Spleen (tissue), 11 donors: ENCODE measurements around the gene SLC10A3. TPM values are rescaled to one million over a fixed set of nuclear protein-coding genes. Genes with fewer than 3 reads are reported as not detected.
A peak's percentile ranks its signal among the peaks of the same experiment; 100 is the strongest.

ENCODE experiments used
- DNase-seq: peaks from one replicate; pipeline ENCODE4 v3.0.0-alpha.2; 2020
- H3K27ac ChIP-seq, 8 donors: fragments of 200-600 bp; sonication (generic) in 7 of 8; 1 replicate in 4 of 8; 2 replicates in 4 of 8; pipeline versions ENCODE4 v1.5.0 to v1.8.0; 2016 to 2021; ENCODE audit warnings: inconsistent platforms in 4 of 8, mild to moderate bottlenecking in 4 of 8, moderate library complexity in 1 of 8
- H3K27me3 ChIP-seq, 7 donors: fragments of 200-600 bp; sonication (generic) in 6 of 7; replicated peaks in 1 of 7; 1 replicate in 4 of 7; 2 replicates in 3 of 7; pipeline versions ENCODE4 v1.5.0 to v1.8.0; 2016 to 2021; ENCODE audit warnings: inconsistent platforms in 3 of 7, mild to moderate bottlenecking in 1 of 7
- H3K36me3 ChIP-seq, 6 donors: fragments of 200-600 bp; sonication (generic) in 5 of 6; 1 replicate in 4 of 6; 2 replicates in 2 of 6; pipeline versions ENCODE4 v1.5.0 to v1.8.0; 2016 to 2021; ENCODE audit warnings: inconsistent platforms in 2 of 6
- H3K4me1 ChIP-seq, 6 donors: fragments of 200-600 bp; sonication (generic) in 5 of 6; 1 replicate in 3 of 6; 2 replicates in 3 of 6; pipeline versions ENCODE4 v1.5.0 to v1.8.0; 2016 to 2021; ENCODE audit warnings: inconsistent platforms in 3 of 6
- H3K4me3 ChIP-seq, 8 donors: fragments of 200-600 bp; sonication (generic) in 7 of 8; 1 replicate in 4 of 8; 2 replicates in 4 of 8; pipeline versions ENCODE4 v1.5.0 to v1.8.0; 2016 to 2021; ENCODE audit warnings: inconsistent platforms in 4 of 8, mild to moderate bottlenecking in 4 of 8, moderate library complexity in 2 of 8
- H3K9me3 ChIP-seq, 8 donors: fragments of 200-600 bp; sonication (generic) in 7 of 8; 1 replicate in 4 of 8; 2 replicates in 4 of 8; pipeline versions ENCODE4 v1.5.0 to v1.8.0; 2016 to 2021; ENCODE audit warnings: inconsistent platforms in 4 of 8
- POLR2A ChIP-seq, 3 donors: fragments of 450-650 bp; IDR thresholded peaks; one replicate each; pipeline ENCODE4 v1.5.1; 2017; ENCODE audit warnings: antibody characterized with exemption in 3 of 3, mild to moderate bottlenecking in 1 of 3
- POLR2AphosphoS5 ChIP-seq, 3 donors: sonication (generic); formaldehyde crosslinking; IDR thresholded peaks; one replicate each; pipeline ENCODE4 v1.5.1; 2017; ENCODE audit warnings: antibody characterized with exemption in 3 of 3
- WGBS, 5 donors: extraction: QIAGEN DNeasy Blood & Tissue Kit in 3 of 5; methylation state at CpG; one replicate each; pipeline versions ENCODE4 v1.1.5 to v1.1.7; 2013 to 2018; 5-methylcytosine and 5-hydroxymethylcytosine counted together
- intact Hi-C: fragments of 100-400 bp; cut with DNase I; formaldehyde crosslinking; loops from one replicate; pipeline ENCODE4 v1.15.0; 2023; ENCODE audit warnings: low total_unique reads
- polyA plus RNA-seq, 3 donors: library from polyadenylated mRNA; stranded (reverse); fragments of 200-250 nt; gene quantifications; one replicate each; pipeline ENCODE4 v1.2.1, GENCODE V29; 2013
- total RNA-seq, 7 donors: library from RNA; depleted of rRNA in 3 of 7; stranded (reverse); fragments of >200 nt in 3 of 7; fragmentation: NEBNext Ultra II Directional in 4 of 7; extraction: Animal tissue kit (Norgen Biotek cat#: 25700) in 4 of 7; gene quantifications; one replicate each; pipeline versions ENCODE4 v1.1.0 to v1.2.1, GENCODE V29; 2016 to 2021
- TF ChIP-seq, protein P1 (sequence below), 11 experiments: fragments of 200-600 bp in 7 of 11; fragments of 450-650 bp in 4 of 11; sonication (generic) in 4 of 11; IDR thresholded peaks in 8 of 11; conservative IDR thresholded peaks in 3 of 11; 1 replicate in 7 of 11; 2 replicates in 4 of 11; pipeline versions ENCODE4 v1.4.0 to v1.8.0; 2016 to 2021; ENCODE audit warnings: antibody characterized with exemption in 11 of 11, inconsistent platforms in 4 of 11, mild to moderate bottlenecking in 1 of 11
- donor health status: healthy with polysubstance abuse.
- donor health status: DM: no; HTN: no; CAD: no; lungs with moderate emphysema.
- donor health status: DM: no; HTN: no; CAD: no.
- donor health status: Bipolar disorder and iron deficiency.
- donor health status: healthy.
- donor health status: DM: no; HTN: no; CAD: no.
- donor health status: DM: yes; HTN: yes; CAD: no.

Gene SLC10A3
- total and polyA plus RNA-seq, 10 donors: 11.0 to 21.8 (median 16.8) TPM

DNA sequence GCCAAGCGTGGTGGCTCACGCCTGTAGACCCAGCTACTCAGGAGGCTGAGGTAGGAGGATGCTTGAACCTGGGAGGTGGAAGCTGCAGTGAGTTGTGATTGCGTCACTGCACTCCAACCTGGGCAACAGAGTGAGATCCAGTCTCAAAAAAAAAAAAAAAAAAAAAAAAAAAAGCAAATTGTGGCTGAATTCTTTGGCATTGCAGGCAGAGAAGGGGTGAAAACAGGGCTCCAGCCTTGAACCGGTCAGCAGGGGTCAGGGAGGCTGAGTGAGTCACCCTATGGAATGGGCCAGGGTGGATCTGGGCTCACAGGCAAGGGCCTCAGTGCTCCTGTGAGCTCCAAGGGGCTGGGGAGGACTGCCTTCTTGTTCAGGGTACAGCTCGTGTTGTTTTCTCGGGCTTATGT is 38.8 kb upstream of the SLC10A3 start:
- WGBS, 5 donors: 76 to 97% (median 83%) methylated on average over 4 to 6 of the region's 6 CpGs
- Histone ChIP-seq H3K36me3 (peaks cover 0 to 41% (median 20%) of the 10 kb centered on the region in 6 donors), H3K4me3 (no peak overlapping the region), H3K4me1 (peaks cover 0 to 13% (median 10%) of the 10 kb centered on the region in 6 donors), H3K27ac (no peak overlapping the region), H3K27me3 (no peaks in the 10 kb centered on the region), H3K9me3 (no peaks in the 10 kb centered on the region)
- TF ChIP-seq POLR2A (IDR thresholded peaks at IDR 0.05): no peak
- peak in 1 of 3 donors; percentile 12 for TF ChIP-seq POLR2AphosphoS5 (IDR thresholded peaks at IDR 0.05)
- intact Hi-C loops: no loop called here
- DNase-seq: no peak

DNA sequence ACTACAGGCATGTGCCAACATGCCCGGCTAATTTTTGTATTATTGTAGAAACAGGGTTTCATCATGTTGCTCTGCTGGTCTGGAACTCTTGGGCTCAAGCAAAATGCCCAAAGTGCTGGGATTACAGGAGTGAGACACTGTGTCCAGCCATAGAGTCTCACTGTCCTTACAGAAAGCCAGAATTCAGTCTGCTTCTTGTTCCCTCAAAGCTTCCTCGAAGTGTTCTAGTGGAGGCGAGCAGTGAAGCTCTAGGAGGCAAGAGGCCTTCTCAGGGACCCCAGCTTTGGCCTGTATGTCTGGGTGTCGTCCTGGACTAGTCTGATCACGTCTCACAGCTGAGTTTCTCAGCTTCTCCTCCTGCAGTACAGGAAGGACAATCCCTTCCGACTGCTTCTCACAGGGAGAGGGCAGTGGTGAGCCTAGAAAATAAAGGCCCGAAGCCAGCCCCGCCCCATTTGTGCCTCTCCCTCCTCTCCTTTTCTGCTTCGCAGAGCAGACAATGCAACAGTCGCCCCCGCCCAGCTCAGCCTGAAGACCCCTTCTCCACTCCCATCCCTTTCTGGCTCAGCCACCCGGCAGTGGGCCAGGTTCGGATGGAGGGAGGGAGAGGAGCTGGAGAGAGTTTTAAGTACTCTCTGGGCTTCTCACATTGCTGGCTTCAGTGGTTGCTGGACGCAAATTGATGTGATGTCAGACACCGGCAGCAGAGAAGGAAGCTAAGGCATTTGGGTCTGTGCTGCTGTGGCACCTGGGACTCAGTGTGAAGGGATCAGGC is 36.7 kb upstream of the SLC10A3 start:
- intact Hi-C loops: no loop called here
- Histone ChIP-seq H3K4me1 (peaks cover 0 to 11% (median 10%) of the 10 kb centered on the region in 6 donors), H3K9me3 (no peaks in the 10 kb centered on the region), H3K36me3 (peaks cover 0 to 20% (median 2%) of the 10 kb centered on the region in 6 donors), H3K4me3 (peak overlapping the region in 2 of 8 donors; percentile 14 to 43), H3K27ac (peak overlapping the region in 7 of 8 donors; percentile 32 to 76 (median 63)), H3K27me3 (no peaks in the 10 kb centered on the region)
- 6 to 33% (median 17%) methylated on average over 15 of the region's 15 CpGs; no CpG with 5 or more reads in 1 of the 5 donors for WGBS, 5 donors
- DNase-seq: peak; percentile 89
- TF ChIP-seq POLR2AphosphoS5 (IDR thresholded peaks at IDR 0.05): peak; percentile 46 to 56 (median 55)
- TF ChIP-seq, protein P1, sequence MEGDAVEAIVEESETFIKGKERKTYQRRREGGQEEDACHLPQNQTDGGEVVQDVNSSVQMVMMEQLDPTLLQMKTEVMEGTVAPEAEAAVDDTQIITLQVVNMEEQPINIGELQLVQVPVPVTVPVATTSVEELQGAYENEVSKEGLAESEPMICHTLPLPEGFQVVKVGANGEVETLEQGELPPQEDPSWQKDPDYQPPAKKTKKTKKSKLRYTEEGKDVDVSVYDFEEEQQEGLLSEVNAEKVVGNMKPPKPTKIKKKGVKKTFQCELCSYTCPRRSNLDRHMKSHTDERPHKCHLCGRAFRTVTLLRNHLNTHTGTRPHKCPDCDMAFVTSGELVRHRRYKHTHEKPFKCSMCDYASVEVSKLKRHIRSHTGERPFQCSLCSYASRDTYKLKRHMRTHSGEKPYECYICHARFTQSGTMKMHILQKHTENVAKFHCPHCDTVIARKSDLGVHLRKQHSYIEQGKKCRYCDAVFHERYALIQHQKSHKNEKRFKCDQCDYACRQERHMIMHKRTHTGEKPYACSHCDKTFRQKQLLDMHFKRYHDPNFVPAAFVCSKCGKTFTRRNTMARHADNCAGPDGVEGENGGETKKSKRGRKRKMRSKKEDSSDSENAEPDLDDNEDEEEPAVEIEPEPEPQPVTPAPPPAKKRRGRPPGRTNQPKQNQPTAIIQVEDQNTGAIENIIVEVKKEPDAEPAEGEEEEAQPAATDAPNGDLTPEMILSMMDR (IDR thresholded peaks at IDR 0.05 in 8 of 11, conservative IDR thresholded peaks at IDR 0.05 in 3 of 11): peak in 10 of 11 experiments; percentile 27 to 67 (median 51)
- no peak for TF ChIP-seq POLR2A (IDR thresholded peaks at IDR 0.05)

DNA sequence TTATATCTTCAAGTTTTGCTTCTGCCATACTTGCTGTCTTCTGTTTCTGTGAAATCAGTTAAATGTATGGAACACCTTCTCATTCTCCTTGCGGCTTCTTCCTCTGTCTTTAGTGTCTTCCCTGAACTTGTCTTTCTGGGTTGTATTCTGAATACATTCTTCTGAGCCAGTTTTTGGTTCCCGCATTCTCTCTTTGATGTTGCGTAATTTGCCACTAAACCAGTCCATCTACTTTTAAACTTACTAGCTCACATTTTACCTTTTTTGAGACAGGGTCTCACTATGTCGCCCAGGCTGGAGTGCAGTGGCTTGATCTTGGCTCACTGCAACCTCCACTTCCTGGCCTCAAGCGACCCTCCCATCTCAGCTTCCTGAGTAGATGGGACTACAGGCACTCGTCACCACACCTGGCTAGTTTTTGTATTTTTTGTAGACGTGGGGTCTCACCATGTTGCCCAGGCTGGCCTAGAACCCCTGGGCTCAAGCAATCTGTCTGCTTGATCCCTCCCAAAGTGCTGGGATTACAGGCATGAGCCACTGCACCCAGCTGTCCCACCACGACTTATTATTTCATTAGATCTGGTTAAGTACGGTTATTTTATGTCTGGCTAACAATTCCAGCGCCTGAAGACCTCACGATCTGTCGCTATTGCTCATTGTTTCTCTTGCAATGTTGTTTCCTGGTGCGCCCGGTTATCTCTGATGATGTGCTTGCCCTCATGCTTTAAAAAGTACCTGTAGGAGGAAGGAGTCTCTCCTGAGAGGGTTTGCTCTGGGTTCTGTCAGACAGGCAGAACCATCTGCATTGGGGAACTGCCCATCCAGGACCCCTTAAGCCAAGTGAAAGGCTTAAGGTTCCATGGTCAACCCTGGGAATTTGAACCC is 35.4 kb upstream of the SLC10A3 start:
- intact Hi-C loops: no loop called here
- TF ChIP-seq, protein P1 (IDR thresholded peaks at IDR 0.05 in 8 of 11, conservative IDR thresholded peaks at IDR 0.05 in 3 of 11): no peak
- TF ChIP-seq POLR2A (IDR thresholded peaks at IDR 0.05): no peak
- TF ChIP-seq POLR2AphosphoS5 (IDR thresholded peaks at IDR 0.05): no peak
- Histone ChIP-seq H3K27me3 (no peaks in the 10 kb centered on the region), H3K4me3 (no peak overlapping the region), H3K4me1 (peaks cover 0 to 11% (median 10%) of the 10 kb centered on the region in 6 donors), H3K9me3 (no peaks in the 10 kb centered on the region), H3K36me3 (peaks cover 0 to 7% (median 0%) of the 10 kb centered on the region in 6 donors), H3K27ac (no peak overlapping the region)
- 72 to 81% (median 77%) methylated on average over 14 of the region's 14 CpGs for WGBS, 5 donors
- DNase-seq: no peak

DNA sequence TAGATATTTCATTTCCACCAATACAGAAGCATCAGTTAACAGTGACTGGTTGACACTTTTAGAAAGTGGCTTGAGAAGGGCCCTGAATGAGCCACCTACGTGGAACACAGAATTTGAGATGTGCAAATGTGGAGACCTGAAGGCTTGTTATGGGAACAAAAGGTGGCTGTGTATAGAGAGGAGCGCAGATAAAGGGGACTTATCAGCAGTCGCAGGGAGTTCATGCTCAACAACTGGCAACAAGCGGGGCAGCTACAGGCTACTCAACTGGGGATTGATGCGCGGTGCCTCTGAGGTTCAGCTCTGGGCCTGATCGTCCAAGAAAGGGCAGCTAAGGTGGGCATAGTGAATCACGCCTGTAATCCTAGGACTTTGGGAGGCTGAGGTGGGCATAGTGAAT is 29.0 kb upstream of the SLC10A3 start:
- no peak for DNase-seq
- intact Hi-C loops: no loop called here
- 90 to 100% (median 95%) methylated on average over 3 to 8 of the region's 8 CpGs for WGBS, 5 donors
- H3K27ac ChIP-seq: no peak overlapping the region
- H3K4me3 ChIP-seq: no peak overlapping the region
- peaks cover 0 to 22% (median 10%) of the 10 kb centered on the region in 6 donors for H3K4me1 ChIP-seq
- no peaks in the 10 kb centered on the region for H3K36me3 ChIP-seq
- TF ChIP-seq POLR2AphosphoS5 (IDR thresholded peaks at IDR 0.05) (no peak), POLR2A (IDR thresholded peaks at IDR 0.05) (no peak)
- TF ChIP-seq, protein P1 (IDR thresholded peaks at IDR 0.05 in 8 of 11, conservative IDR thresholded peaks at IDR 0.05 in 3 of 11): no peak
- H3K9me3 ChIP-seq: no peaks in the 10 kb centered on the region
- H3K27me3 ChIP-seq: no peaks in the 10 kb centered on the region
